Mesothelial cell of epicardium (in vitro differentiated cells): Measurements from ENCODE around the gene ZNF697. TPM values are rescaled to one million over a fixed set of nuclear protein-coding genes. Genes with fewer than 3 reads are reported as not detected.
A peak's percentile ranks its signal among the peaks of the same experiment; 100 is the strongest.

Experiments used
- DNase-seq, 2 experiments: peaks; one replicate each; pipeline ENCODE4 v3.0.0; 2021; ENCODE audit warnings: low spot score in 2 of 2; ENCODE audit not compliant: unreplicated experiment in 2 of 2
- H3K27ac Mint-ChIP-seq: 2 replicates; pipeline ENCODE4 v1.8.0; 2021; ENCODE audit warnings: mixed read lengths
- H3K27me3 Mint-ChIP-seq: 2 replicates; pipeline ENCODE4 v1.8.0; 2021; ENCODE audit warnings: low read depth, mixed read lengths
- H3K36me3 Mint-ChIP-seq: 2 replicates; pipeline ENCODE4 v1.8.0; 2021; ENCODE audit warnings: mixed read lengths
- H3K4me1 Mint-ChIP-seq: 2 replicates; pipeline ENCODE4 v1.8.0; 2021; ENCODE audit warnings: mixed read lengths
- H3K4me3 Mint-ChIP-seq: 2 replicates; pipeline ENCODE4 v1.8.0; 2021; ENCODE audit warnings: mild to moderate bottlenecking, moderate library complexity, mixed read lengths
- H3K9me3 Mint-ChIP-seq: 2 replicates; pipeline ENCODE4 v1.8.0; 2021; ENCODE audit warnings: mixed read lengths
- CTCF ChIP-seq: fragments of 200-600 bp; sonication (generic); IDR thresholded peaks from one replicate; pipeline ENCODE4 v1.5.0; 2021; ENCODE audit warnings: antibody characterized with exemption; ENCODE audit not compliant: unreplicated experiment
- total RNA-seq: library from RNA; stranded (reverse); gene quantifications from 3 replicates; pipeline ENCODE4 v1.2.1, GENCODE V29; 2021

ZNF697 gene
- total RNA-seq, 1 donor from 2014 or later = 21.8 TPM

- peaks cover 4% of the 10 kb centered on the region for H3K9me3 Mint-ChIP-seq
- H3K27ac Mint-ChIP-seq = peak overlapping the region; percentile 75
- H3K4me3 Mint-ChIP-seq = no peak overlapping the region
- no peak for DNase-seq
- peaks cover 44% of the 10 kb centered on the region for H3K4me1 Mint-ChIP-seq
- TF ChIP-seq CTCF = no peak
- no peaks in the 10 kb centered on the region for H3K27me3 Mint-ChIP-seq
- no peaks in the 10 kb centered on the region for H3K36me3 Mint-ChIP-seq
Observed at GRCh38 chr1:119686661-119687060, 38.6 kb upstream of the ZNF697 start.

GRCh38 chr1:119683893-119684292 is 35.8 kb upstream of the ZNF697 start:
- no peak for TF ChIP-seq CTCF
- Mint-ChIP-seq H3K4me3 (no peak overlapping the region), H3K9me3 (peaks cover 8% of the 10 kb centered on the region), H3K27ac (no peak overlapping the region), H3K36me3 (no peaks in the 10 kb centered on the region), H3K27me3 (no peaks in the 10 kb centered on the region), H3K4me1 (peaks cover 39% of the 10 kb centered on the region)
- DNase-seq = no peak

- Mint-ChIP-seq H3K27ac (no peak overlapping the region), H3K9me3 (peaks cover 8% of the 10 kb centered on the region), H3K4me1 (peaks cover 27% of the 10 kb centered on the region), H3K27me3 (no peaks in the 10 kb centered on the region), H3K36me3 (no peaks in the 10 kb centered on the region), H3K4me3 (no peak overlapping the region)
- DNase-seq = no peak
- no peak for TF ChIP-seq CTCF
Observed at GRCh38 chr1:119682141-119682540, 34.1 kb upstream of the ZNF697 start.

GRCh38 chr1:119681560-119681959 is 33.5 kb upstream of the ZNF697 start:
- Mint-ChIP-seq H3K36me3 (no peaks in the 10 kb centered on the region), H3K27me3 (no peaks in the 10 kb centered on the region), H3K4me3 (no peak overlapping the region), H3K27ac (no peak overlapping the region), H3K9me3 (peaks cover 8% of the 10 kb centered on the region), H3K4me1 (peaks cover 22% of the 10 kb centered on the region)
- TF ChIP-seq CTCF = no peak
- DNase-seq = no peak

- Mint-ChIP-seq H3K27ac (no peak overlapping the region), H3K4me1 (peaks cover 18% of the 10 kb centered on the region), H3K27me3 (no peaks in the 10 kb centered on the region), H3K9me3 (peaks cover 8% of the 10 kb centered on the region), H3K36me3 (no peaks in the 10 kb centered on the region), H3K4me3 (no peak overlapping the region)
- no peak for TF ChIP-seq CTCF
- DNase-seq = no peak
Observed at GRCh38 chr1:119680723-119681122, 32.7 kb upstream of the ZNF697 start.

GRCh38 chr1:119680193-119680592 is 32.1 kb upstream of the ZNF697 start:
- DNase-seq = no peak
- Mint-ChIP-seq H3K36me3 (no peaks in the 10 kb centered on the region), H3K4me3 (no peak overlapping the region), H3K27ac (no peak overlapping the region), H3K27me3 (no peaks in the 10 kb centered on the region), H3K4me1 (peaks cover 17% of the 10 kb centered on the region), H3K9me3 (peaks cover 8% of the 10 kb centered on the region)
- TF ChIP-seq CTCF = no peak
